ENCODE results near the gene FLNC. TPM values are rescaled to one million over a fixed set of nuclear protein-coding genes. Genes with fewer than 3 reads are reported as not detected.

FLNC gene
- polyA plus RNA-seq, 3 donors, result 0.01 TPM; not detected in 2

DNA sequence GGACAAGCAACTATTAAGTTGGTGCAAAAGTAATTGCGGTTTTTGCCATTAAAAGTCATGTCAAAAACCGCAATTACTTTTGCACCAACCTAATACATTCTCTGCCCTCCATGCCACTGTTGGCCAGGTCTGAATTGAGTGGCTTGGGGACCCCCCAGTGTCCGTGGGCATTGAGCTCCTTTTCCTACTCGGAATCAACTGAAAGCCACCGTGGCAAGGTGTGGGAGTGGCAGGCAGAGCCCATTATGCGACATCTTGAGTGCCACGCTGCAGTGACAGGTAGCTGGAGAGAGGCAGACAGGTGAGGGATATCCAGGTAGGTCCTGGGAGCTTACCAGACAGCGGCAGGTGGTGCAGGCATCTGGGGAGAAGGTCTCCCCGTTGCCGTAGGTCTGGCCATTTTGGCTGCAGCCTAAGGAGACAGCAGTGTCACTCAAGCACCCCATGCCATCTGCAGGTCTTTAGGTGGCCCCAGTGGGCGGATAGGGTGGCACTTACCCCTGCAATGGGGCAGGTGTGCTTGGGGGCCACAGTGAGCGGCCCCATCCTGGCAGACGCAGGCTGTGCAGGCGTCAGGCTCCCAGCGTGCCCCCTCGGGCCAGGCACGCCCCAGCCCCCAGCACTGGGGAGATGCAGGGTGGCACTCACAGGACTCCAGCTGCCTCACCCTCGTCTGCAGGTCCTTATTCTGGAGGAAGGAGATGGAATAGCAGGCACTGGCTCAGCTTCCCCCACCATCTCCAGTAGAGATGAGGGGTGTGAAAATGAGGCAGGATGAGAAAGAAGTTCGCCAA, 76.8 kb downstream of the FLNC start:
- Histone ChIP-seq H3K4me2 (replicated peaks; ENCODE audit: extremely low read depth, low read length, poor library complexity, severe bottlenecking) (no peak overlapping the region), H3K9ac (ENCODE audit: insufficient read depth, low read length, poor library complexity, severe bottlenecking) (no peak overlapping the region), H3K79me2 (ENCODE audit: insufficient read depth, low read length) (no peaks in the 10 kb centered on the region), H3K4me3 (replicated peaks in 1 of 3; ENCODE audit: low read depth in 2 of 3, low read length in 3 of 3) (no peak overlapping the region), H3K27ac (ENCODE audit: low read depth in 1 of 2, low read length in 2 of 2) (no peak overlapping the region), H3K36me3 (replicated peaks in 1 of 2; ENCODE audit: control insufficient read depth in 1 of 2, insufficient read depth in 2 of 2, low read length in 2 of 2) (no peaks in the 10 kb centered on the region), H3K9me3 (replicated peaks in 1 of 2; ENCODE audit: control insufficient read depth in 1 of 2, insufficient read depth in 1 of 2, low read length in 2 of 2) (peaks cover 0 to 3% of the 10 kb centered on the region in 2 donors), H3K27me3 (ENCODE audit: control insufficient read depth in 2 of 2, insufficient read depth in 2 of 2, low read length in 2 of 2) (peaks cover 9 to 35% of the 10 kb centered on the region in 2 donors), H4K20me1 (ENCODE audit: insufficient read depth, low read length) (no peaks in the 10 kb centered on the region), H3K4me1 (ENCODE audit: control insufficient read depth in 1 of 2, insufficient read depth in 2 of 2, low read length in 2 of 2) (peaks cover 19 to 22% of the 10 kb centered on the region in 2 donors), H2AFZ (ENCODE audit: insufficient read depth, low read depth, low read length, poor library complexity, severe bottlenecking) (no peak overlapping the region)
- Mint-ChIP-seq H3K27me3 (ENCODE audit: low read depth in 3 of 3) (peaks cover 33 to 39% (median 35%) of the 10 kb centered on the region in 3 donors), H3K36me3 (peaks cover 0 to 13% of the 10 kb centered on the region in 2 donors), H3K4me3 (no peak overlapping the region), H3K4me1 (peaks cover 30% of the 10 kb centered on the region), H3K27ac (no peak overlapping the region), H3K9me3 (peaks cover 0 to 5% (median 1%) of the 10 kb centered on the region in 7 donors)
- TF ChIP-seq, protein P1, sequence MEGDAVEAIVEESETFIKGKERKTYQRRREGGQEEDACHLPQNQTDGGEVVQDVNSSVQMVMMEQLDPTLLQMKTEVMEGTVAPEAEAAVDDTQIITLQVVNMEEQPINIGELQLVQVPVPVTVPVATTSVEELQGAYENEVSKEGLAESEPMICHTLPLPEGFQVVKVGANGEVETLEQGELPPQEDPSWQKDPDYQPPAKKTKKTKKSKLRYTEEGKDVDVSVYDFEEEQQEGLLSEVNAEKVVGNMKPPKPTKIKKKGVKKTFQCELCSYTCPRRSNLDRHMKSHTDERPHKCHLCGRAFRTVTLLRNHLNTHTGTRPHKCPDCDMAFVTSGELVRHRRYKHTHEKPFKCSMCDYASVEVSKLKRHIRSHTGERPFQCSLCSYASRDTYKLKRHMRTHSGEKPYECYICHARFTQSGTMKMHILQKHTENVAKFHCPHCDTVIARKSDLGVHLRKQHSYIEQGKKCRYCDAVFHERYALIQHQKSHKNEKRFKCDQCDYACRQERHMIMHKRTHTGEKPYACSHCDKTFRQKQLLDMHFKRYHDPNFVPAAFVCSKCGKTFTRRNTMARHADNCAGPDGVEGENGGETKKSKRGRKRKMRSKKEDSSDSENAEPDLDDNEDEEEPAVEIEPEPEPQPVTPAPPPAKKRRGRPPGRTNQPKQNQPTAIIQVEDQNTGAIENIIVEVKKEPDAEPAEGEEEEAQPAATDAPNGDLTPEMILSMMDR (IDR thresholded peaks at IDR 0.05), result no peak
- DNase-seq, result no peak
- WGBS (ENCODE audit: insufficient coverage), result 93% methylated on average over 13 of the region's 19 CpGs
- intact Hi-C loops (cut with micrococcal nuclease), result loop anchor here (2.0 to 10.0 kb wide), 4 partner anchors 40 to 188 kb away; no protein-coding TSS in a partner anchor

Other genes starting within 250 kb of the FLNC start
- gene GARIN1A, start 158.1 kb upstream of the FLNC start, polyA plus RNA-seq, result 1 to 10 TPM in 1 of 3 donors, under 1 TPM in 1, not detected in 1; 0.02 to 1.8 TPM
- gene CALU, start 91.0 kb upstream of the FLNC start, polyA plus RNA-seq, result 10 to 100 TPM; 13.8 to 44.0 (median 33.2) TPM
- not detected for gene OPN1SW, start 54.6 kb upstream of the FLNC start, polyA plus RNA-seq
- gene CCDC136, start 38.4 kb upstream of the FLNC start, polyA plus RNA-seq, result 1 to 10 TPM in 1 of 3 donors, under 1 TPM in 1, not detected in 1; 0.26 to 2.6 TPM
- 100 to 1,000 TPM; 327 to 593 (median 511) TPM for gene ATP6V1F, start 32.5 kb downstream of the FLNC start, polyA plus RNA-seq
- gene KCP, start 80.3 kb downstream of the FLNC start, polyA plus RNA-seq, result under 1 TPM in 2 of 3 donors, not detected in 1; 0.11 to 0.16 TPM
- gene IRF5, start 107.5 kb downstream of the FLNC start, polyA plus RNA-seq, result 100 to 1,000 TPM; 130 to 170 (median 155) TPM
- gene TNPO3, start 224.7 kb downstream of the FLNC start, polyA plus RNA-seq, result 10 to 100 TPM; 17.0 to 23.8 (median 19.7) TPM